GM21447 (cell line): ENCODE data around the gene UNCX.

Experiments
- ATAC-seq: cut with Tn5 transposase; IDR thresholded peaks from one replicate; pipeline ENCODE4 v1.9.1; 2021; ENCODE audit not compliant: unreplicated experiment

UNCX gene

GRCh38 chr7:1214516-1214915 is 18.2 kb upstream of the UNCX start:
- ATAC-seq: no peak

GRCh38 chr7:1218541-1219165 is 14.0 kb upstream of the UNCX start:
- no peak for ATAC-seq

GRCh38 chr7:1219498-1219897 is 13.2 kb upstream of the UNCX start:
- ATAC-seq: no peak

GRCh38 chr7:1220000-1220726 is 12.5 kb upstream of the UNCX start:
- ATAC-seq: no peak

- no peak for ATAC-seq
Observed at GRCh38 chr7:1220977-1221745, 11.5 kb upstream of the UNCX start.

DNA sequence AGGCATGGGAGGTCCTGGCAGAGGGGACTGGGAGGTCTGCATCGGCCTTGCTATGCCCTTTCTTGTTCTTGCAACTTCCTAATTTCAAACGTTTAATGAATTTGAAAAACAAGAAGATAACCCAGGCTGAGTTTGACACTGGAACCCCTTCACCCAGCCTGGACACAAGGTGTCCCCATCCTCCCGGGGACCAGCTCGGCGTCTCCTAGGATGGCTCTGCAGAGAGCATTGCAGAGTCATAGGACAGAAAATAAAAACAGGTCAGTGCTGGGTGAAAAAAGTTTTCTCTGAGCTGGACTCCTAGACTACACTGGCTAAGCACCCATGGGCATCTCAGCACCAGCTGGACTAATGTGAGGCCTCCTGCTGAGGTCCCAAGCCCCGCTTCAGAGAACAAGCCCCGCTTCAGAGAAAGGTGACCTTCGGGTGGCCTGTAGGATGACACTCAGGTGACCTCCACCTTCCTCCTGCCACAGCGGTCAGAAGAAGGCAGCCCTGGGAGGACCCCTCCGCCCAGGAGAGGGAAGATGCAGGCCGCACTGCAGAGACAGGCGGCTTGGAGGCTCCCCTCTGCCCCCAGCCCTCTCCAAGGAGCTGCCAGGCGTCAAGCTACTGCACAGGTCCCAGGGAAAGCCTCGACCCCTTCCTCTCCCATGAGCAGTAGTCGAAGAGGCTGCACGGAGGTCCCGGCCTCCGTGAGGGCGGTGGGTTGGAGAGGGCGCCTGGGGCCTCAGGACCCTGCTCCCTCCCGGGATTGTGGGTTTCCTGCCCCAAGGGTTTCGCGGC is 9.3 kb upstream of the UNCX start:
- no peak for ATAC-seq

DNA sequence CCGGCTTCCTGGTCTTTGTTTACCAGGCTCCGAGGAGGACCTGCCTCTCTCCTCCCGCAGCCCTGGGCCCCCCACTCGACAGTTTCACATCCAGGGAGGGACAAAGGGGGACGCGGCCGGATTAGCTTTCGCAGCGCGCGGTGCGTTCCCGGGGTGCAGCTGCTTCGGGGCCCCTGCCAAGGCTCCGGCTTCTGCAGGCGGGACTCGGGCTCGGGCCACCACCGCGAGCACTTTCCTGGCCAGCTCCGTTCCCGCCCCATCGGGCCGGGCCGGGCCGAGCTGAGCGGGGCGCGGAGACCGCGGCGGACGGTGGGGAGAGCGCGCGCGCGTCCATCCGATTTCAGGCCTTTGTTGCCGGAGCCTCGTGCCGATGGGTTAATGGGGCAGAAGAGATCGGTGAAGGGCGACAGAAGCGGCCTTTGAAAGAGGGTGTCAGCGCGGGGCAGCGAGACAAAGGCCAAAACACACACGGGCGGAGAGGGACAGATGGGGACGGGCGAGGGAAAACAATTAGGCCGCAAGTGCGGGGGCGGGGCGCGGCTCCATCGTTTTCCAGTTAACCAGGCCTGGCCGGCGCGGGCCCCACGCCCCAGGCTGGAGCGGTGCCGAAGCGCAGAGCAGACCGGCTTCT is 8.5 kb upstream of the UNCX start:
- no peak for ATAC-seq

DNA sequence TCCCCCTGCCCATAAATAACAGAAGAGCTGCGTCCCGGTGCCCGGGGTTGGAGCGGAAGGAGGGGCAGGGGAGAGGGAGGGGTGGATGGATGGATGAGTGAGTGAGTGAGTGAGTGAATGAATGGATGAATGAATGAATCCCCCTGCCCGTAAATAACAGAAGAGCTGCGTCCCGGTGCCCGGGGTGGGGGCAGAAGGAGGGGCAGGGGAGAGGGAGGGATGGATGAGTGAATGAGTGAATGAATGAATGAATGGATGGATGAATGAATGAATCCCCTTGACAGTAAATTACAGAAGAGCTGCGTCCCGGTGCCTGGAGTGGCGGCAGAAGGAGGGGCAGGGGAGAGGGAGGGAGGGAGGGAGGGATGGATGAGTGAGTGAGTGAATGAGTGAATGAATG is 7.6 kb upstream of the UNCX start:
- no peak for ATAC-seq

DNA sequence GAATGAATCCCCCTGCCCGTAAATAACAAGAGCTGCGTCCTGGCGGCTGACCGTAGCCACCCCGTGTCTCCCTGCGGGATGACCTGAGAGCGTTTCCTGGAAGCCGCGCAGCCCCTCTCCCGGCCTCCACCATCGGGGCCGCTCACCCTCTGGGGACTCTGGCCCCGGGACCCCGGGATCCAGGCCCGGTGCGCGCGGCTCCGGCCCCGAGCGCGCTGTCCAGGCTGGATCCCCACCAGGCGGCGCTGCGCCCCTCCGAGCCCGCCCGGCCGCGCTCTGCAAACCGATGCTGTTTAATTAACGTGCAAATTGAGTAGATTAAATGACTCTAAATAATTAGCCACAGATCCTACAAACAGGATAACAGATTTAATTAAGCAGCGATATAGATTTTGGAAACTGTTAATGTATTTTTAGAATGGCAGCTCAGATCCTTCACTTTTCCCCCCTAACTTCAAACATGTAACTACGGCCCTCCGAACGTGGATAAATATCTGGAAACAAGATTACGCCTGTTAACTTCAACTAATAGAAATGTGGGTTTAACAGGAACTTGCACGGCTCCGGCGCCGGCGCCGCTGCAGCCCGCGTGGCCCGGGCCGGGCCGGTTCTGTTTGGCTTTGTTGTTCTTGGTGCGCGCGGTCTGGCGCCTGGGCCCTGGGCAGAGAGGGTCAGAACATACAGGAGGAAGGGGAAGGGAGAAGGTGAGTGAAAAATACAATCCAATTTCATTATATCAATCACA is 7.1 kb upstream of the UNCX start:
- no peak for ATAC-seq

DNA sequence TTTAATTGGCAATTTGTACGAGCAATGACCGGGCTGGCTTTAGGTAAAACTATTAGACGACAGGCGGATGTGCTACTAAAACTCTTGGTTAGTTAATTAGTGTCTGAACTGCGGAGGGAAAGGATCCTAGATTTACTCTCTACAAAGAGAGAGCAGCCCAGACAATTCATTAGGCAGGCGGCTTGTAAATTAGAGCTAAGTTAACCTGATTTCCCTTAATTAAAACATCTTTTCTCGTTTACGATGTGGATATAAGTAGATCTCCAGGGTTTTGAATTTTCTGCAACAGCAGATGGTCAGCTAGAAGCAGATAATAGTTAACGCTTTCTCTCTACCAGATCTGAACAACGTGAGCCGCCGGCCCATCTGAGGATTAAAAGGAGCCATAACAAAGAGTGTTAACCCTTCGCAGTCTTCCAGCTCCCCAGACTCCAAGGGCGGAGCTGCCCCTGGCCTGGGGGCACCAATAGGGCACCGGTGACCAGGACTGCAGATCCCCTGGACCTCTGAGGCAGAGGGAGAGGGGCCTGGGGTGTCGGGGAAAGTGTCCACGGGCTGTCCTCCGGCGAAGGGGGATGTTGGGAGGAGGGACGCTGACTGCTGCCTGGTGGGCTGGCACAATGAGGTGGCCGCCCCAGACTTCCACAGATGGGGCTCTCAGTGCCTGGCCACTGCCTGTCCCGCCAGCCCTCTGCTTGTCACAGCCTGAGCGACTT is 6.3 kb upstream of the UNCX start:
- ATAC-seq: no peak

GRCh38 chr7:1227071-1227804 is 5.4 kb upstream of the UNCX start:
- no peak for ATAC-seq

GRCh38 chr7:1227814-1228544 is 4.7 kb upstream of the UNCX start:
- no peak for ATAC-seq

DNA sequence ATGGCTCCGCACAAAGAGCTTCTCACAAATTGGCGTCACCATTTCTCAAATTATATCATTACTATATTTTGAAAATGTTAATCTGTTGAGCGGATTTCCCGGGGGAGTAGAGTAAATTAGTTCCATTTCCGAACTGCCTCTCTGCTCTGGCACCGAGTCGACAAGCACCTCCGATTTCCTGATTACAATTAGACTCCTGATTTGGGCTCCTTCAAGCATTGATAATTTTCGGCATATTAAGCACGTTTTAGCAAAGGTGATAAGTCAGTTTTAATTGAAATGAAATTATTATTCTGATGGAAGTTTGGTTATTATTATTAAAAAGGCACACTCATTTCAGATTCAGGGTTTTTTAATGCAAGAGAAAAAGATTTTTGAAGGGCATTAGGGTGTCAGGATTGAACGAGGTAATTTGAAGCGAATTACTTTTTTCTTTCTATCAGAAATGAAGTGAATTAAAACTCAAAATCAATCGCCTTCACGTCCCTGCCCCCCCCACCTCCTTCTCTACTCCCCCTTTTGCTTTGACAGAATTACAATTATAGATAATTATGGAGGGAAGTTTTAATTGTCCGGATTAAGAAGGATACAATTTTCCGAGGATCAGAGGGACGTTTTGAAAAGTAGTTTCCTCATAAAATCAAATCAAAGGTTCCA is 4.0 kb upstream of the UNCX start:
- ATAC-seq: no peak

DNA sequence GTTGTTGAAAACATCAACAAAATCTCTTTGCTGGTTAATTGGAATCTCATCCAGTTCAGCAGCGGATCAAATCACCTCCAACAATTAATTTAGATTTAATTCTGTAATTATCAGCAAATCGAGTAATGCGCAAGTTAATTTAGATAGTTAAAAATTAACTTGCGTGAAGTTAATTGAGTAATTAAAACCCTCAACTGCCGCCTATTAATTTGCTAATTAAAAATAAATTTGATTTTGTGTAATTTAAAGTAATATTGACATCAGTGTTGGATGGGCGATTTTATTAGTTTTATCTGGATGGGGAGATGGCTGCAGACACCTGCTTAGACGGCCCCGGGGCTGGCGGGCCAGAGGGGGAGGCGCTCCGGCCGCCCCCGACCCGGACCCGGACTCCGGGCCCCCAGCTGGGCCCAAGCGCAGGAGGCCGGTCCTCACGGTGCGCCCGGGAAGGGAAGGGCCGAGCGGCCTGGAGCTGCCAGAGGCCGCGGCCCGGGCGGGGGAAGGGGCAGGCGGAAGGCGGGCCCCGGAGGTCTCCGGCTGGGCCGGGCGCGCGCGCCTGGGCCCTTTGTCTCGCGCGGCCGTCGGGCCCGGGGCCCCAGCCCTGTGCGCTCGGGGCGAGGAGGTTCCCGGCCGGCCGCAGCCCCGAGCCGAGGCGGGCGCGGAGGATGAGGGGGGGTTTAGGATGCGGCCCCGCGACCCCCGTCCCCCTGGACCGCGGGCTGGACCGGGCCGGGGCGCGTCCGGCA is 3.3 kb upstream of the UNCX start:
- ATAC-seq: no peak

GRCh38 chr7:1229956-1230355 is 2.7 kb upstream of the UNCX start:
- ATAC-seq: no peak

- ATAC-seq: no peak
Observed at GRCh38 chr7:1230411-1231213, 2.1 kb upstream of the UNCX start.
